Transverse colon (tissue), 3 donors: Measurements from ENCODE around the gene SLCO4A1.

ENCODE experiments used
- POLR2A ChIP-seq: fragments of 450-650 bp; IDR thresholded peaks from one replicate; pipeline ENCODE4 v1.6.1; 2016; ENCODE audit warnings: antibody characterized with exemption, mild to moderate bottlenecking, moderate library complexity
- POLR2AphosphoS5 ChIP-seq, 3 donors: sonication (generic); formaldehyde crosslinking; IDR thresholded peaks; one replicate each; pipeline ENCODE4 v1.6.1; 2016; ENCODE audit warnings: antibody characterized with exemption in 3 of 3

GRCh38 chr20:62706344-62706743 lies 64.0 kb downstream of the SLCO4A1 start:
- TF ChIP-seq POLR2AphosphoS5 (IDR thresholded peaks at IDR 0.05), result no peak
- TF ChIP-seq POLR2A, result no peak
